NCI-H2227 treated with DMSO at 0.1 percent for 48 hours (cell line): ENCODE measurements around the gene SLC9A2.
A peak's percentile ranks its signal among the peaks of the same experiment; 100 is the strongest.

ENCODE experiments used
- DNase-seq: peaks from one replicate; lab custom pipeline; 2025; lab: John Stamatoyannopoulos, UW

Gene SLC9A2

GRCh38 chr2:102672107-102672776 is 52.9 kb downstream of the SLC9A2 start:
- no peak for DNase-seq

- no peak for DNase-seq
These were observed 55.0 kb downstream of the SLC9A2 start for GRCh38 chr2:102674370-102674769.

GRCh38 chr2:102674836-102675235 is 55.5 kb downstream of the SLC9A2 start:
- no peak for DNase-seq

- DNase-seq: peak; percentile 82
These were observed 58.2 kb downstream of the SLC9A2 start for GRCh38 chr2:102677244-102678215.

- DNase-seq: no peak
These were observed 59.1 kb downstream of the SLC9A2 start for GRCh38 chr2:102678442-102678841.

- no peak for DNase-seq
These were observed 67.4 kb downstream of the SLC9A2 start for GRCh38 chr2:102686479-102687439.

- DNase-seq: no peak
These were observed 70.7 kb downstream of the SLC9A2 start for GRCh38 chr2:102690012-102690411.

- DNase-seq: no peak
These were observed 77.1 kb downstream of the SLC9A2 start for GRCh38 chr2:102696463-102696862.

- no peak for DNase-seq
These were observed 79.2 kb downstream of the SLC9A2 start for GRCh38 chr2:102698369-102699111.

- DNase-seq: no peak
These were observed 84.0 kb downstream of the SLC9A2 start for GRCh38 chr2:102703305-102703704.

GRCh38 chr2:102703748-102704147 is 84.4 kb downstream of the SLC9A2 start:
- DNase-seq: peak; percentile 53

- DNase-seq: peak; percentile 20
These were observed 85.2 kb downstream of the SLC9A2 start for GRCh38 chr2:102704531-102704930.

GRCh38 chr2:102707796-102708695 is 88.7 kb downstream of the SLC9A2 start:
- DNase-seq: no peak

- no peak for DNase-seq
These were observed 89.7 kb downstream of the SLC9A2 start for GRCh38 chr2:102708847-102709559.

- DNase-seq: no peak
These were observed 98.1 kb downstream of the SLC9A2 start for GRCh38 chr2:102717308-102718018.

- no peak for DNase-seq
These were observed 99.3 kb downstream of the SLC9A2 start for GRCh38 chr2:102718387-102719316.

- DNase-seq: no peak
These were observed 104.7 kb downstream of the SLC9A2 start for GRCh38 chr2:102724016-102724490.

- no peak for DNase-seq
These were observed 105.2 kb downstream of the SLC9A2 start for GRCh38 chr2:102724553-102724952.
